ENCODE results near the gene MARCKS.

Gene MARCKS

DNA sequence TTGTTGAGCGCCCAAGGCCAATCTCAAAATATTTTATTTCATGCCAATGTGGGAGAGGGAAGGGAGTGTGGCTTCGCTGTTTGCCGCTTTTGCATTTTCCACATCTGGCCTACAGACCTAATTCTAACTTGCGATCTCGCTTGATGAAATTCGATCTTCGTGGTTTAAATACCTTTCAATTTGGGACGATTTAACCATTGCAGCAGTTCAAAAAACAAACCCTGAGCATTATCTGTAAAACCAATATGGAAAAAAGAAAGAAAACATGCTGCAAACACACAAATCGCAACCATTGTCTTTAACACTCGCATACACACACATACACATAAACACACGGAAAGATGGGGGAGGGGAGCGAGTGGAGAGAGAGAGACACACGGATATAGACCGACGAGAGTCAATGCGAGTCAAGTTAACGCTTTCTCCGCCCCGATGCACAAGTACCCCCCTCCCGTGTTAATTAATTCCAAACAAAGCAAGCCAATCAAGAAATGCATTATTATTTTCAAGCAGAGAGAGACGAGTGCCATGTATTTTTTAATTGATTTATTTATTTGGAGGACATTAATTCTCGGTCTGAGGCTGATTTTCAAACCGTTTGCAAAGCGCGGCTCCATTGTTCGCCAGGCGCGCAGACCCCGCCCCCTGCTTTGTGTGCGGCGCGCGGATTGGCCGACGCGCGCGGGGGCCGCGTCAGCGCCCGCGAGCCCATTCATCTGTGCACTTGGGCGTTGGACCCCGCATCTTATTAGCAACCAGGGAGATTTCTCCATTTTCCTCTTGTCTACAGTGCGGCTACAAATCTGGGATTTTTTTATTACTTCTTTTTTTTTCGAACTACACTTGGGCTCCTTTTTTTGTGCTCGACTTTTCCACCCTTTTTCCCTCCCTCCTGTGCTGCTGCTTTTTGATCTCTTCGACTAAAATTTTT, at the start of gene MARCKS:
TSS of gene MARCKS (plus strand) at position 721 of the 931 bp plus-strand sequence. CDS start 401 bp downstream, outside the sequence.
- DNase-seq = peak; percentile 99

GRCh38 chr6:113809826-113810225, 47.3 kb upstream of the MARCKS start:
- no peak for DNase-seq

DNA sequence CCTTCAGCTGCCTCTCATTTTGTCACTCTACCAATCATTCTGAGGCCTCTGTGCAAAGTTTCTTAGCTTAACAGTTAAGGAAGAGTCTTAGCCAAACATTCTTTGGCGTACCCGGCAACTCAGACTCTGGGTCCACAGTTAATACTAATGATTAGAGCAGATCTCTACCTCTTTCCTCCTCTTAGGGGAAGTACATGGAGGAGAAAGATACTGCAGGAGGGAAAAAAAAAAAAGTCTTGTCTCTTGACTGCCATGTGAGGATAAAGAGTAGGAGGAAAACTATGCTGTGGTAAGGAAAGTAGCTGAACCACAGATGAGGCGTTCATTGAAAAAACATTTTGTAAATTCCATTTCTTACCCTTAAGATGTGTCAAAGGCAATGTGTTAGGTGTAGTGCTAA, 44.0 kb upstream of the MARCKS start:
- DNase-seq = no peak

GRCh38 chr6:113818578-113818977, 38.6 kb upstream of the MARCKS start:
- DNase-seq = no peak

- DNase-seq = no peak
Observed at GRCh38 chr6:113819169-113819830, 37.8 kb upstream of the MARCKS start.

GRCh38 chr6:113820761-113821160, 36.4 kb upstream of the MARCKS start:
- no peak for DNase-seq

- DNase-seq = no peak
Observed at GRCh38 chr6:113821445-113821844, 35.7 kb upstream of the MARCKS start.

- DNase-seq = no peak
Observed at GRCh38 chr6:113823916-113824315, 33.2 kb upstream of the MARCKS start.

DNA sequence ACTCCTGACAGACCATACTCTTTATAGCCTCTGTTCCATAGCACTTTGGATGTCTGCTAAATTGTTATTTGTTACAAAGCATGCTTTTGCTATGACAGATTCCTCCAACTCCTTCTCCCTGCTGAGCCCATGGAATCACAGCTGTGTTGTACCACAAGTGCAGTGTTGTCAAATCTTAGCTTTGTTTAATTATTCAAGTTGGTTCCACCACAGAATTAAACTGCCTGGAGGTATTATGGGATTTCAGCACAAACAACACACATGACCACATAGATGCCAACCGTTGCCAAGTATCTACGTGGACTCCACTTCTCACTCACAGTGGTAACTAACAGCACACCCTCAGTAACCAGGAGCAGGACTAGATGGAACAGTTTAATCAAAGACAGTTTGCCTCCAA, 32.7 kb upstream of the MARCKS start:
- no peak for DNase-seq

DNA sequence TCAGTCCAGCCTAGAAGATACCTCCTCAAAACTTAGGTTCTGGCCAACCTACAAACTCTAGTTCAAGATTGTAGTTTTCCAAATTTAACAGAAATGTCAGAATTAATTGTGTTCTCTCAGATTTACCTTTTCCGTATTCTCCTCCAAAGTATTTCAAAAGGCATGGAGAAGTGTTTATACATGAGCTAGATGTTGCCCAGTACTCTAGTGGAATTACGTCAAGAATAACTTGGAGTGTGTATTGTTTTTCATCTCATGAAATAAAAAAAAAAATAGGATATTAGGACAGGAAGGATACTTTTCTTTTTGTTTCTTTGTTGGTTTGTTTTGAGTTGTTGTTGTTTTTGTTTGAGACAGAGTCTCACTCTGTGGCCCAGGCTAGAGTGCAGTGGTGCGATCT, 32.3 kb upstream of the MARCKS start:
- no peak for DNase-seq

DNA sequence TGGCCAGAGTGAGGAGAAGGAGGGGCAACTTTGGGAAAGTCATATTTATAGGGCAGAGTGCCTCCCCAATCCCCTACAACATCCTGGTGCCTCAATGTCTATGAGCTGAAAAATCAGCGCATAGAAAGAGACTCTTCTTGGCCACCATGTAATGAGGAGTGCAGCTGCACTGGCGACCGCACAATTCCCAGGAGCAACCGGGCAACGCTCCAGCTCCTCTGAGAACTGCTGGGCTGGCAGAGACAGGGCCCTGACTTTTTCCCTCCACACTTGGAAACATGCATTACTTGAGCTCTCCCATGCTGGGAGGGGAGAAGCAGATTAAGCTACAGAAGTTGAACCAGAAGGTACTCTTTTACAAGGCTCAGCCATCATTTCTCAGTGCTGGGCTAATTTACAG, 31.4 kb upstream of the MARCKS start:
- DNase-seq = peak; percentile 89

GRCh38 chr6:113828984-113829695, 28.0 kb upstream of the MARCKS start:
- no peak for DNase-seq

- DNase-seq = no peak
Observed at GRCh38 chr6:113829696-113830045, 27.5 kb upstream of the MARCKS start.

GRCh38 chr6:113830140-113830539, 27.0 kb upstream of the MARCKS start:
- DNase-seq = no peak

- no peak for DNase-seq
Observed at GRCh38 chr6:113833537-113833936, 23.6 kb upstream of the MARCKS start.

DNA sequence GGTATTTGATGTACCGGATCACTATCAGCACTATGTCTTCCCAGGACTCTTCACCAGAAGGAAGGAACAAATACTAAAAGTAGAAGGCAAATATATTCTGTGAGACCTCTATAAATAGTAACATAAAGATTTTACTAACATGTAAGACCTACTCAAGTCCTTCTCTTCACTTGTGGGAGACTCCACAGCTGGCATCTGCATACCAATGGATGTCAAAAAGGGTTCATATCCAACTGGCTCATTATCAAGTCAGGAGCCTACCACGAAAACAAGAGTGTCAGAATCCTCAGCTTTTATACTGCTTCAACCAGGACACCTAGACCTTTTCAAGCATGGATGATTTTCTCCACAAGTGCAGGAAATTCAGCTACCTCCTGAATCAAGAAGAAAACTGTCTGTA, 20.0 kb upstream of the MARCKS start:
- no peak for DNase-seq

- DNase-seq = no peak
Observed at GRCh38 chr6:113842165-113842564, 15.0 kb upstream of the MARCKS start.

GRCh38 chr6:113843500-113844073, 13.6 kb upstream of the MARCKS start:
- DNase-seq = no peak

DNA sequence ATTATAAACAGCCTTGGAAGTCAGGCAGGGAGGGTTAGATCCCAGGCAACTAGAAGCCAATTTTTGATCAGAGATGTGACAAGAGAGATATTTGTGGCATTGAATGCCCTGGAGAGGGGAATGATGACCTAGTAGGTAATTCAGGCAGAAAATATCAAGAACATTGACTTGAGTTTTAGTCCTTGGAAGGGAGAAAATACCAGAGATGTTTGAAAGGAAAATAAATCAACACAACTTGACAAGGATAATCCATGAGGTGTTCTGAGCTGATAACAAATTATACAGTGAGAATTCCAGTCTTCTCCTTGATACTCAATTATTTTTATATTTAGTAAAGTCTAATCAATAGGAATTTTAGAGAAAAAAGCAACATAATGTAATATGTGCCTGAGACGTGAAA, 10.6 kb upstream of the MARCKS start:
- no peak for DNase-seq

DNA sequence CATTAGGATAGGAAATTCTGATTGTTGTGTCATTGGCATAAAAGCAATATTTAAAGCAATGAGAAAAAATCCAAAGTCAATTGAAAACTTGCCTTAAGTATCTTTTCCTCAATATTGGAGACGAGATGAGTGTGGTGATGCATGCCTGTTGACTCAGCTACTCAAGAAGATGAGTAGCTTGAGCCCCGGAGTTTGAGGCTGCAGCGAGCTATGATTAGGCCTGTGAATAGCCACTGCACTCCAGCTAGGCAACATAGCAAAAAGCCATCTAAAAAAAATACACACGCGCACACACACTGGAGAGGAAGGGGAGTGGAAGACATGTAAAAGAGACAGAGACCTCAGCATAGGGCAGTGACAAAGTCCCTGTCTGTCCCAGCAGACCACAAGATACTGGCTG, 9.7 kb upstream of the MARCKS start:
- no peak for DNase-seq

DNA sequence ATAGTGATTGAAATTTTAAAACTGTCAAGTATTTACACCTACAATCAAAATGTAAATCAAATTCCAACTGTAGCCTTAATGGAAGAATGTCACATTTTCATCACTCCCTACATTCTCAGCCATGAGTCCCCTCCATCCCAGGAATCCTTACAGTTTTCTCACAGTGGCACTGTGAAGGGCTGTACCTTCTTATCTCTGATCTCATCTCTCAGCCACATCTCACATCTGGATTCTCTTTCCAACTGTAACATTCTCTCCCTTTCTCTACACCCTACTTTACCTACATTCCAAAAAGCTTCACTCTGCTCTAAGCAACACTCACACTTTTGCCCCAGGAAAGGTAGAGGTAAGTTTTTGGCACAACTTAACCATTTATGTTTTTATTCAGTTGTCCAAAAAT, 8.9 kb upstream of the MARCKS start:
- DNase-seq = no peak

- no peak for DNase-seq
Observed at GRCh38 chr6:113848811-113849210, 8.3 kb upstream of the MARCKS start.

GRCh38 chr6:113853252-113853651, 3.9 kb upstream of the MARCKS start:
- no peak for DNase-seq
